ENCODE data around the gene PHLPP1.

- no peak for TF ChIP-seq CTCF (IDR thresholded peaks at IDR 0.05)
- no peak for TF ChIP-seq POLR2A (IDR thresholded peaks at IDR 0.05)
These were observed 224.1 kb downstream of the PHLPP1 start for GRCh38 chr18:62939433-62939832.

Data from ovary (tissue), 3 donors.